K562 (cell line): ENCODE results near the gene NPDC1. TPM values are rescaled to one million over a fixed set of nuclear protein-coding genes. Genes with fewer than 3 reads are reported as not detected.

ENCODE experiments used
- AFF4 ChIP-seq: sonication (generic); formaldehyde crosslinking; IDR thresholded peaks from 2 replicates; pipeline ENCODE4 v1.8.0; 2023; ENCODE audit warnings: mild to moderate bottlenecking, missing genetic modification reagents
- ARID3A ChIP-seq: IDR thresholded peaks from 2 replicates; pipeline ENCODE4 v1.6.1; 2012; ENCODE audit warnings: low read depth, low read length, improper control_type of control experiment, borderline replicate concordance
- CAMTA2 ChIP-seq: fragments of 250-450 bp; sonication (Bioruptor Pico); conservative IDR thresholded peaks from 2 replicates; pipeline ENCODE4 v1.5.1; 2022
- CREM ChIP-seq: IDR thresholded peaks from 2 replicates; pipeline ENCODE4 v1.6.1; 2014; ENCODE audit warnings: antibody characterized with exemption, low read depth
- ESRRB ChIP-seq: fragments of 250-450 bp; sonication (Bioruptor Pico); IDR thresholded peaks from 2 replicates; pipeline ENCODE4 v1.5.0; 2020; ENCODE audit warnings: mild to moderate bottlenecking, moderate library complexity, borderline replicate concordance
- GATA2 ChIP-seq: sonication (generic); formaldehyde crosslinking; IDR thresholded peaks from 2 replicates; pipeline ENCODE4 v1.4.0; 2020; ENCODE audit warnings: mild to moderate bottlenecking, missing genetic modification reagents
- HNRNPL ChIP-seq: fragments of 200-400 bp; formaldehyde crosslinking; IDR thresholded peaks from 2 replicates; pipeline ENCODE4 v1.6.1; 2017; ENCODE audit warnings: low read depth, mild to moderate bottlenecking, low read length
- HNRNPUL1 ChIP-seq: fragments of 200-400 bp; formaldehyde crosslinking; IDR thresholded peaks from 2 replicates; pipeline ENCODE4 v1.6.1; 2017; ENCODE audit warnings: low read length
- IFI16 ChIP-seq: fragments of 250-450 bp; sonication (Bioruptor Pico); IDR thresholded peaks from 2 replicates; pipeline ENCODE4 v2.1.2; 2022; ENCODE audit warnings: mild to moderate bottlenecking, inconsistent platforms
- NUFIP1 ChIP-seq: fragments of 450-650 bp; IDR thresholded peaks from 2 replicates; pipeline ENCODE4 v1.6.1; 2018; ENCODE audit not compliant: partially characterized antibody
- POLR2AphosphoS2 ChIP-seq: IDR thresholded peaks from 2 replicates; pipeline ENCODE4 v1.6.1; 2012; ENCODE audit warnings: low read length, improper control_type of control experiment
- RBBP5 ChIP-seq: fragments of 200-600 bp; sonication (generic); IDR thresholded peaks from 2 replicates; pipeline ENCODE4 v1.6.1; 2012; ENCODE audit warnings: borderline replicate concordance, mild to moderate bottlenecking, low read length, control low read depth, inconsistent platforms; ENCODE audit not compliant: insufficient read depth, poor library complexity, severe bottlenecking
- SMAD2 ChIP-seq: fragments of 150-350 bp; IDR thresholded peaks from 2 replicates; pipeline ENCODE4 v1.6.1; 2014; ENCODE audit warnings: low read depth, mild to moderate bottlenecking, low read length
- USF2 ChIP-seq: sonication (generic); formaldehyde crosslinking; IDR thresholded peaks from 2 replicates; pipeline ENCODE4 v1.5.0; 2020; ENCODE audit warnings: missing genetic modification reagents
- ZBTB7A ChIP-seq: IDR thresholded peaks from 2 replicates; pipeline ENCODE4 v1.6.1; 2011; ENCODE audit warnings: low read depth, mild to moderate bottlenecking, low read length, moderate library complexity, borderline replicate concordance; ENCODE audit not compliant: control insufficient read depth
- ZFP36 ChIP-seq: fragments of 150-350 bp; IDR thresholded peaks from 2 replicates; pipeline ENCODE4 v1.6.1; 2018; ENCODE audit warnings: low read length, low read depth; ENCODE audit not compliant: partially characterized antibody
- ZNF212 ChIP-seq: fragments of 450-650 bp; formaldehyde crosslinking; IDR thresholded peaks from 2 replicates; pipeline ENCODE4 v1.4.0; 2020; ENCODE audit warnings: mild to moderate bottlenecking
- ZNF217 ChIP-seq: sonication (generic); formaldehyde crosslinking; IDR thresholded peaks from 2 replicates; pipeline ENCODE4 v1.8.0; 2022; ENCODE audit warnings: mild to moderate bottlenecking, missing genetic modification reagents
- ZNF311 ChIP-seq: fragments of 250-450 bp; sonication (Bioruptor Pico); IDR thresholded peaks from 2 replicates; pipeline ENCODE4 v1.4.0; 2020; ENCODE audit warnings: mild to moderate bottlenecking, moderate library complexity
- ZNF395 ChIP-seq: fragments of 200-800 bp; sonication (Bioruptor generic); IDR thresholded peaks from 2 replicates; pipeline ENCODE4 v1.6.1; 2017; ENCODE audit warnings: missing genetic modification characterization, missing compliant biosample characterization
- ZNF445 ChIP-seq: fragments of 250-450 bp; sonication (Bioruptor Pico); IDR thresholded peaks from 2 replicates; pipeline ENCODE4 v1.4.0; 2020; ENCODE audit warnings: low read depth, mild to moderate bottlenecking, moderate library complexity
- polyA plus RNA-seq, 8 experiments: library from polyadenylated mRNA; depleted of rRNA in 4 of 8; stranded (reverse) in 5 of 8; unstranded in 3 of 8; fragments of >200 nt; fragmentation: Nextera tagmentation in 2 of 8; fragmentation: Illumina TruSeq in 1 of 8; extraction: Ambion mirVana in 2 of 8; extraction: Trizol in 1 of 8; gene quantifications; 2 replicates each; pipeline versions ENCODE4 v1.2.1 to v1.2.3, GENCODE V29; 2011 to 2014; ENCODE audit warnings: inconsistent platforms in 1 of 8, missing spikeins in 1 of 8
- total RNA-seq, 7 experiments: library from RNA; depleted of rRNA in 6 of 7; stranded (reverse); fragments of >200 nt in 6 of 7; fragmentation: Illumina TruSeq in 2 of 7; extraction: Trizol in 2 of 7; gene quantifications; 2 replicates each; pipeline versions ENCODE4 v1.2.1 to v1.2.3, GENCODE V29; 2011 to 2021; ENCODE audit warnings: low replicate concordance in 1 of 7

The NPDC1 gene
- total and polyA plus RNA-seq, 9 of the 15 experiments (the other 6 are each of a cell fraction or from before 2014, with no cell fraction given): 0.06 to 2.1 (median 0.53) TPM; not detected in 3

GRCh38 chr9:137074657-137075274 lies 28.8 kb upstream of the NPDC1 start (continued):
- TF ChIP-seq ZNF445 (CRISPR knock-in tag): peak; percentile 98
- peak; percentile 99 for TF ChIP-seq ZNF311 (CRISPR knock-in tag)
- peak; percentile 91 for TF ChIP-seq ESRRB (CRISPR knock-in tag)
- TF ChIP-seq CAMTA2: peak; percentile 97
- peak; percentile 11; the same call in 1 of the 2 replicates for TF ChIP-seq ZBTB7A
- no peak for TF ChIP-seq HNRNPL
- TF ChIP-seq HNRNPUL1: no peak
- no peak for TF ChIP-seq ZNF217
- no peak for TF ChIP-seq ZFP36
- peak; percentile 93 for TF ChIP-seq IFI16 (CRISPR knock-in tag)
- TF ChIP-seq ARID3A: no peak
- peak; percentile 100 for TF ChIP-seq ZNF395 (CRISPR knock-in tag)
- no peak for TF ChIP-seq SMAD2
- TF ChIP-seq GATA2 (CRISPR knock-in tag): no peak
- no peak for TF ChIP-seq POLR2AphosphoS2
- peak; percentile 79 for TF ChIP-seq NUFIP1
- no peak for TF ChIP-seq CREM
- TF ChIP-seq AFF4: no peak
- TF ChIP-seq ZNF212 (CRISPR knock-in tag): peak; percentile 98
- no peak for TF ChIP-seq USF2 (CRISPR knock-in tag)
- TF ChIP-seq RBBP5: no peak
